GM21515 (cell line): ENCODE measurements around the gene CLEC10A.
"Not testable (repeated sequence)": the region's sequence is repeated elsewhere in the genome, so short reads cannot be mapped to it uniquely, and the experiment has no call there.

ENCODE experiments used
- ATAC-seq: cut with Tn5 transposase; IDR thresholded peaks from one replicate; pipeline ENCODE4 v1.9.1; 2021; ENCODE audit not compliant: unreplicated experiment

CLEC10A gene

GRCh38 chr17:7079581-7080455 is at the start of gene CLEC10A:
CLEC10A (minus strand) TSS chr17:7080251; CDS start chr17:7078812, 1,439 bp downstream.
- no peak for ATAC-seq

GRCh38 chr17:7129311-7129710 is 49.3 kb upstream of the CLEC10A start:
- ATAC-seq = no peak

GRCh38 chr17:7128160-7128559 is 48.1 kb upstream of the CLEC10A start:
- no peak for ATAC-seq

- ATAC-seq = not testable (repeated sequence)
Observed at GRCh38 chr17:7127501-7127900, 47.5 kb upstream of the CLEC10A start.

GRCh38 chr17:7126386-7126785 is 46.3 kb upstream of the CLEC10A start:
- not testable (repeated sequence) for ATAC-seq

- no peak for ATAC-seq
Observed at GRCh38 chr17:7124923-7125322, 44.9 kb upstream of the CLEC10A start.

GRCh38 chr17:7123844-7124243 is 43.8 kb upstream of the CLEC10A start:
- ATAC-seq = no peak

GRCh38 chr17:7122381-7122780 is 42.3 kb upstream of the CLEC10A start:
- ATAC-seq = no peak

GRCh38 chr17:7120635-7121034 is 40.6 kb upstream of the CLEC10A start:
- ATAC-seq = not testable (repeated sequence)

- ATAC-seq = no peak
Observed at GRCh38 chr17:7120123-7120522, 40.1 kb upstream of the CLEC10A start.

- no peak for ATAC-seq
Observed at GRCh38 chr17:7119314-7119713, 39.3 kb upstream of the CLEC10A start.

GRCh38 chr17:7114875-7115614 is 35.0 kb upstream of the CLEC10A start:
- no peak for ATAC-seq

GRCh38 chr17:7114241-7114874 is 34.3 kb upstream of the CLEC10A start, which contains the start of gene ASGR2:
ASGR2 (minus strand) TSS chr17:7114822; CDS start chr17:7114240, 582 bp downstream.
- ATAC-seq = no peak

GRCh38 chr17:7113273-7114071 is 33.4 kb upstream of the CLEC10A start:
- no peak for ATAC-seq

GRCh38 chr17:7112510-7113108 is 32.6 kb upstream of the CLEC10A start:
- no peak for ATAC-seq

GRCh38 chr17:7111784-7112509 is 31.9 kb upstream of the CLEC10A start:
- no peak for ATAC-seq

GRCh38 chr17:7110617-7111306 is 30.7 kb upstream of the CLEC10A start:
- no peak for ATAC-seq

- no peak for ATAC-seq
Observed at GRCh38 chr17:7109461-7110322, 29.6 kb upstream of the CLEC10A start.
